H1 (cell line): ENCODE results near the gene SBK2. TPM values are rescaled to one million over a fixed set of nuclear protein-coding genes. Genes with fewer than 3 reads are reported as not detected.
A peak's percentile ranks its signal among the peaks of the same experiment; 100 is the strongest.

ENCODE experiments used
- CTCF ChIA-PET: fragments of 300-600 bp; sonication (Branson Sonifier 250); formaldehyde crosslinking; loops from one replicate; lab custom pipeline; 2021; ENCODE audit not compliant: partially characterized antibody; lab: Charles Lee
- POLR2A ChIA-PET: fragments of 300-600 bp; sonication (Branson Sonifier 250); formaldehyde crosslinking; loops from one replicate; lab custom pipeline; 2021; ENCODE audit warnings: inconsistent platforms; ENCODE audit not compliant: partially characterized antibody; lab: Charles Lee
- DNase-seq, 2 experiments: peaks; one replicate each; pipeline versions ENCODE4 v3.0.0 to v3.0.0-alpha.2; 2010 to 2022; ENCODE audit warnings: low spot score in 2 of 2, low read depth in 1 of 2, mixed read lengths in 1 of 2
- FAIRE-seq: peaks from 2 replicates; lab custom pipeline; 2011; peaks lifted over from hg19 to GRCh38; lab: Jason Lieb, UNC
- H2AFZ ChIP-seq: 2 replicates; pipeline ENCODE4 v1.8.1; 2012; ENCODE audit warnings: low read length, inconsistent platforms
- H2AK5ac ChIP-seq: 2 replicates; pipeline ENCODE4 v1.6.1; 2013; ENCODE audit warnings: low read depth, low read length
- H2BK120ac ChIP-seq: replicated peaks from 2 replicates; pipeline ENCODE3; 2013; ENCODE audit warnings: low read depth, low read length, inconsistent platforms
- H2BK12ac ChIP-seq: 2 replicates; pipeline ENCODE4 v1.6.1; 2013; ENCODE audit warnings: low read depth, low read length
- H2BK15ac ChIP-seq: 2 replicates; pipeline ENCODE4 v1.6.1; 2013; ENCODE audit warnings: low read length
- H2BK20ac ChIP-seq: 2 replicates; pipeline ENCODE4 v1.6.1; 2013; ENCODE audit warnings: low read length
- H2BK5ac ChIP-seq: 2 replicates; pipeline ENCODE4 v1.6.1; 2013; ENCODE audit warnings: low read depth, low read length
- H3K14ac ChIP-seq: 2 replicates; pipeline ENCODE4 v1.6.1; 2013; ENCODE audit warnings: inconsistent platforms; ENCODE audit not compliant: insufficient read length
- H3K18ac ChIP-seq: 2 replicates; pipeline ENCODE4 v1.6.1; 2013; ENCODE audit warnings: low read length; ENCODE audit errors: extremely low read depth
- H3K23ac ChIP-seq: 2 replicates; pipeline ENCODE4 v1.6.1; 2013; ENCODE audit warnings: inconsistent platforms; ENCODE audit not compliant: insufficient read length
- H3K23me2 ChIP-seq: 2 replicates; pipeline ENCODE4 v1.6.1; 2013; ENCODE audit warnings: low read depth, low read length
- H3K27ac ChIP-seq: 2 replicates; pipeline ENCODE4 v1.6.1; 2011; ENCODE audit warnings: low read depth, low read length, inconsistent platforms
- H3K27me3 ChIP-seq, 4 experiments: replicated peaks in 1 of 4; 1 replicate in 1 of 4; 2 replicates in 3 of 4; pipeline versions ENCODE4 v1.6.1 to v1.8.1; 2011 to 2013; ENCODE audit warnings: low read length in 3 of 4, mild to moderate bottlenecking in 3 of 4, inconsistent platforms in 2 of 4, mixed read lengths in 2 of 4, moderate library complexity in 1 of 4; ENCODE audit not compliant: control insufficient read depth in 3 of 4, insufficient read depth in 3 of 4; ENCODE audit errors: extremely low read depth in 1 of 4
- H3K36me3 ChIP-seq, 4 experiments: 2 replicates each; pipeline versions ENCODE4 v1.6.1 to v1.8.1; 2011 to 2013; ENCODE audit warnings: mild to moderate bottlenecking in 4 of 4, low read length in 3 of 4, moderate library complexity in 2 of 4, control low read depth in 1 of 4, inconsistent platforms in 1 of 4; ENCODE audit not compliant: insufficient read depth in 4 of 4, control insufficient read depth in 2 of 4
- H3K4ac ChIP-seq: replicated peaks from 2 replicates; pipeline ENCODE3; 2013; ENCODE audit warnings: low read length, low read depth, mixed read lengths, inconsistent platforms; ENCODE audit not compliant: insufficient read length
- H3K4me1 ChIP-seq, 4 experiments: replicated peaks in 1 of 4; 1 replicate in 1 of 4; 2 replicates in 3 of 4; pipeline versions ENCODE4 v1.6.1 to v1.8.1; 2011 to 2013; ENCODE audit warnings: low read length in 3 of 4, inconsistent platforms in 2 of 4, mixed read lengths in 1 of 4; ENCODE audit not compliant: insufficient read depth in 4 of 4, control insufficient read depth in 3 of 4
- H3K4me2 ChIP-seq, 2 experiments: 2 replicates each; pipeline versions ENCODE4 v1.6.1 to v1.8.1; 2011 to 2013; ENCODE audit warnings: low read depth in 2 of 2, low read length in 2 of 2, control low read depth in 1 of 2, inconsistent platforms in 1 of 2, mild to moderate bottlenecking in 1 of 2; ENCODE audit not compliant: insufficient read depth in 1 of 2
- H3K4me3 ChIP-seq, 4 experiments: fragments of 200-600, 300-600 bp in 1 of 4; sonication (generic), shearing (Covaris generic), sonication (Bioruptor Twin) in 1 of 4; 2 replicates each; pipeline versions ENCODE4 v1.5.1 to v1.8.1; 2011 to 2016; ENCODE audit warnings: low read length in 4 of 4, low read depth in 3 of 4, control low read depth in 2 of 4, inconsistent platforms in 2 of 4, mild to moderate bottlenecking in 2 of 4, mixed read lengths in 1 of 4, moderate library complexity in 1 of 4; ENCODE audit not compliant: insufficient read depth in 2 of 4; ENCODE audit errors: extremely low read depth in 1 of 4
- H3K56ac ChIP-seq: replicated peaks from 2 replicates; pipeline ENCODE3; 2013; ENCODE audit warnings: low read depth, mild to moderate bottlenecking, mixed read lengths, low read length, inconsistent platforms; ENCODE audit not compliant: insufficient read length
- H3K79me1 ChIP-seq: 2 replicates; pipeline ENCODE4 v1.6.1; 2013; ENCODE audit warnings: low read depth, low read length, control low read depth
- H3K79me2 ChIP-seq, 2 experiments: 2 replicates each; pipeline versions ENCODE4 v1.6.1 to v1.8.1; 2012 to 2013; ENCODE audit warnings: low read length in 2 of 2, mild to moderate bottlenecking in 2 of 2, inconsistent platforms in 1 of 2; ENCODE audit not compliant: insufficient read depth in 2 of 2, control insufficient read depth in 1 of 2
- H3K9ac ChIP-seq, 4 experiments: replicated peaks in 1 of 4; 1 replicate in 1 of 4; 2 replicates in 3 of 4; pipeline versions ENCODE4 v1.6.1 to v1.8.1; 2011 to 2013; ENCODE audit warnings: low read depth in 3 of 4, low read length in 3 of 4, control low read depth in 2 of 4, mild to moderate bottlenecking in 2 of 4, moderate library complexity in 2 of 4, inconsistent platforms in 1 of 4; ENCODE audit errors: extremely low read depth in 1 of 4
- H3K9me3 ChIP-seq, 2 experiments: 2 replicates each; pipeline versions ENCODE4 v1.6.1 to v1.8.1; 2012 to 2013; ENCODE audit warnings: mild to moderate bottlenecking in 2 of 2, moderate library complexity in 2 of 2, control low read depth in 1 of 2, inconsistent platforms in 1 of 2, low read depth in 1 of 2, low read length in 1 of 2, mixed read lengths in 1 of 2; ENCODE audit not compliant: insufficient read depth in 2 of 2
- H4K20me1 ChIP-seq, 2 experiments: replicated peaks in 1 of 2; 2 replicates each; pipeline versions ENCODE3 to v1.8.1; 2011 to 2013; ENCODE audit warnings: inconsistent platforms in 2 of 2, low read length in 2 of 2, mild to moderate bottlenecking in 1 of 2; ENCODE audit not compliant: insufficient read depth in 2 of 2, control insufficient read depth in 1 of 2
- H4K5ac ChIP-seq: 2 replicates; pipeline ENCODE4 v1.6.1; 2013; ENCODE audit warnings: low read length, low read depth, mixed read lengths, inconsistent platforms; ENCODE audit not compliant: insufficient read length
- H4K8ac ChIP-seq: 2 replicates; pipeline ENCODE4 v1.8.0; 2013; ENCODE audit warnings: mild to moderate bottlenecking, moderate library complexity, low read length, inconsistent platforms; ENCODE audit not compliant: insufficient read depth; ENCODE audit errors: extremely low read depth
- H4K91ac ChIP-seq: replicated peaks from 2 replicates; pipeline ENCODE3; 2013; ENCODE audit warnings: low read length, mixed read lengths, inconsistent platforms; ENCODE audit not compliant: insufficient read length
- BCL11A ChIP-seq, 2 experiments: IDR thresholded peaks; one replicate each; pipeline ENCODE4 v1.6.1; 2011; ENCODE audit warnings: low read depth in 2 of 2, low read length in 2 of 2, mild to moderate bottlenecking in 2 of 2
- CREB1 ChIP-seq: IDR thresholded peaks from 2 replicates; pipeline ENCODE4 v1.6.1; 2012; ENCODE audit warnings: inconsistent platforms
- CTBP2 ChIP-seq: IDR thresholded peaks from 2 replicates; pipeline ENCODE4 v1.7.0; 2011; ENCODE audit warnings: borderline replicate concordance, mild to moderate bottlenecking, moderate library complexity, mixed read lengths, low read length; ENCODE audit not compliant: insufficient read depth, insufficient read length
- CTCF ChIP-seq, 3 experiments: IDR thresholded peaks; 1 replicate in 2 of 3; 2 replicates in 1 of 3; pipeline versions ENCODE4 v1.5.1 to v1.6.1; 2011; ENCODE audit warnings: low read length in 3 of 3, mild to moderate bottlenecking in 3 of 3, inconsistent platforms in 2 of 3, low read depth in 1 of 3, moderate library complexity in 1 of 3; ENCODE audit not compliant: insufficient read depth in 1 of 3; ENCODE audit errors: control extremely low read depth in 1 of 3
- EP300 ChIP-seq, 2 experiments: IDR thresholded peaks; 1 replicate in 1 of 2; 2 replicates in 1 of 2; pipeline ENCODE4 v1.6.1; 2011 to 2012; ENCODE audit warnings: low read depth in 2 of 2, low read length in 2 of 2, mild to moderate bottlenecking in 2 of 2, borderline replicate concordance in 1 of 2, inconsistent platforms in 1 of 2, moderate library complexity in 1 of 2
- FOSL1 ChIP-seq: IDR thresholded peaks from 2 replicates; pipeline ENCODE4 v1.6.1; 2011; ENCODE audit warnings: mild to moderate bottlenecking, low read depth, low read length, moderate library complexity; ENCODE audit not compliant: insufficient read depth
- JUND ChIP-seq: IDR thresholded peaks from 2 replicates; pipeline ENCODE4 v1.6.1; 2011; ENCODE audit warnings: mild to moderate bottlenecking, improper control_type of control experiment, low read length
- SIN3A ChIP-seq, 2 experiments: IDR thresholded peaks in 1 of 2; conservative IDR thresholded peaks in 1 of 2; 2 replicates each; pipeline ENCODE4 v1.6.1; 2011 to 2012; ENCODE audit warnings: low read length in 2 of 2, improper control_type of control experiment in 1 of 2, low read depth in 1 of 2, mild to moderate bottlenecking in 1 of 2
- SIRT6 ChIP-seq: IDR thresholded peaks from one replicate; pipeline ENCODE4 v1.7.1; 2012; ENCODE audit warnings: low read length, inconsistent platforms
- TBP ChIP-seq: IDR thresholded peaks from 2 replicates; pipeline ENCODE4 v1.6.1; 2011; ENCODE audit warnings: low read depth, low read length, improper control_type of control experiment
- WGBS, 2 experiments: shearing (Covaris generic) in 1 of 2; methylation state at CpG; one replicate each; pipeline versions ENCODE4 v1.1.6 to v1.1.7; 2013 to 2015; ENCODE audit warnings: low lambda C conversion rate in 2 of 2, mixed read lengths in 2 of 2, inconsistent platforms in 1 of 2, low coverage in 1 of 2, missing lambda C conversion rate in 1 of 2; ENCODE audit not compliant: insufficient replicate concordance in 2 of 2, insufficient coverage in 1 of 2, insufficient read length in 1 of 2; ENCODE audit errors: extremely low coverage in 1 of 2, missing lambda C conversion rate in 1 of 2; 5-methylcytosine and 5-hydroxymethylcytosine counted together
- polyA plus RNA-seq, 7 experiments: library from polyadenylated mRNA; depleted of rRNA in 3 of 7; stranded (reverse) in 5 of 7; unstranded in 2 of 7; fragments of >200 nt in 5 of 7; fragments of 200-250 nt in 2 of 7; gene quantifications; 1 replicate in 5 of 7; 2 replicates in 1 of 7; 4 replicates in 1 of 7; pipeline versions ENCODE4 v1.2.1 to v1.2.3, GENCODE V29; 2011 to 2013; ENCODE audit warnings: missing spikeins in 2 of 7, mixed read lengths in 2 of 7
- total RNA-seq: library from RNA; stranded (reverse); fragmentation: NEBNext Ultra II Directional; extraction: Animal tissue kit (Norgen Biotek cat#: 25700); gene quantifications from 2 replicates; pipeline ENCODE4 v1.2.1, GENCODE V29; 2021

Gene SBK2
- total and polyA plus RNA-seq, 2 of the 8 experiments (the other 6 are each of a cell fraction or from before 2014, with no cell fraction given), result 3.2 to 4.1 TPM

- no peaks in the 10 kb centered on the region for H3K79me2 ChIP-seq
- H3K36me3 ChIP-seq, result no peaks in the 10 kb centered on the region
- H3K79me1 ChIP-seq, result no peaks in the 10 kb centered on the region
- no peak for TF ChIP-seq CTCF (IDR thresholded peaks at IDR 0.05; ENCODE audit: control extremely low read depth in 1 of 3, insufficient read depth in 1 of 3, low read depth in 1 of 3, low read length in 3 of 3)
- no peak for TF ChIP-seq SIRT6
- no peak for TF ChIP-seq CREB1
- TF ChIP-seq BCL11A (IDR thresholded peaks at IDR 0.05; ENCODE audit: low read depth in 2 of 2, low read length in 2 of 2), result no peak
- no peak for TF ChIP-seq FOSL1
- no peak for TF ChIP-seq CTBP2
- TF ChIP-seq SIN3A (conservative IDR thresholded peaks at IDR 0.05 in 1 of 2, IDR thresholded peaks at IDR 0.05 in 1 of 2; ENCODE audit: low read depth in 1 of 2, low read length in 2 of 2), result no peak
- TF ChIP-seq JUND, result no peak
- TF ChIP-seq EP300 (IDR thresholded peaks at IDR 0.05; ENCODE audit: borderline replicate concordance in 1 of 2, low read depth in 2 of 2, low read length in 2 of 2), result no peak
- no peak for TF ChIP-seq TBP
Measured at GRCh38 chr19:55559684-55560083, 22.8 kb upstream of the SBK2 start.

More at GRCh38 chr19:55559684-55560083, 22.8 kb upstream of the SBK2 start:
- H3K4ac ChIP-seq, result no peak overlapping the region
- H3K56ac ChIP-seq, result no peak overlapping the region
- no peaks in the 10 kb centered on the region for H3K9me3 ChIP-seq
- H3K4me2 ChIP-seq, result no peak overlapping the region
- no peak overlapping the region for H3K9ac ChIP-seq
- ChIA-PET POLR2A (interaction anchor here (0.7 to 2.3 kb wide), 5 partner anchors 10 to 52 kb away, joined by 3 to 10 read pairs (median 4); partner anchors contain the start of gene ZNF579), CTCF (interaction anchor here (0.9 kb wide), 1 partner anchor 24 kb away, joined by 3 read pairs; no protein-coding TSS in a partner anchor)
- no peak overlapping the region for H4K91ac ChIP-seq
- FAIRE-seq (no peak), DNase-seq (no peak)
- H2BK15ac ChIP-seq, result no peak overlapping the region
- H2BK20ac ChIP-seq, result no peak overlapping the region
- H2AFZ ChIP-seq, result no peak overlapping the region
- H4K8ac ChIP-seq, result no peak overlapping the region
- no peak overlapping the region for H3K18ac ChIP-seq
- no peak overlapping the region for H3K23ac ChIP-seq
- no peak overlapping the region for H2BK120ac ChIP-seq
- no peak overlapping the region for H2BK5ac ChIP-seq
- 88% methylated on average over 8 of the region's 9 CpGs; no CpG with 5 or more reads in 1 of the 2 experiments for whole genome bisulfite sequencing, 2 experiments
- no peak overlapping the region for H3K4me3 ChIP-seq
- no peak overlapping the region for H3K14ac ChIP-seq
- no peak overlapping the region for H3K27ac ChIP-seq
- no peaks in the 10 kb centered on the region for H3K23me2 ChIP-seq
- no peaks in the 10 kb centered on the region; a peak in 1 of 7 replicates for H3K27me3 ChIP-seq
- H2AK5ac ChIP-seq, result no peak overlapping the region
- H2BK12ac ChIP-seq, result peak overlapping the region; percentile 27; the same call in 1 of the 2 replicates
- peaks cover 0 to 3% (median 0%) of the 10 kb centered on the region in 4 experiments; a peak in 2 of 7 replicates for H3K4me1 ChIP-seq
- H4K20me1 ChIP-seq, result no peaks in the 10 kb centered on the region
- H4K5ac ChIP-seq, result no peak overlapping the region
